Activated CD8-positive, alpha-beta memory T cell treated with anti-CD3 and anti-CD28 coated beads for 1 hour (primary cell): ENCODE measurements around the gene TNRC6C.
"Not testable (repeated sequence)": the region's sequence is repeated elsewhere in the genome, so short reads cannot be mapped to it uniquely, and the experiment has no call there.

Experiments used
- DNase-seq, 2 donors: peaks; one replicate each; pipeline ENCODE4 v3.0.0-alpha.2; 2020; ENCODE audit warnings: low read depth in 1 of 2; ENCODE audit errors: extremely low read depth in 1 of 2

Gene TNRC6C

DNA sequence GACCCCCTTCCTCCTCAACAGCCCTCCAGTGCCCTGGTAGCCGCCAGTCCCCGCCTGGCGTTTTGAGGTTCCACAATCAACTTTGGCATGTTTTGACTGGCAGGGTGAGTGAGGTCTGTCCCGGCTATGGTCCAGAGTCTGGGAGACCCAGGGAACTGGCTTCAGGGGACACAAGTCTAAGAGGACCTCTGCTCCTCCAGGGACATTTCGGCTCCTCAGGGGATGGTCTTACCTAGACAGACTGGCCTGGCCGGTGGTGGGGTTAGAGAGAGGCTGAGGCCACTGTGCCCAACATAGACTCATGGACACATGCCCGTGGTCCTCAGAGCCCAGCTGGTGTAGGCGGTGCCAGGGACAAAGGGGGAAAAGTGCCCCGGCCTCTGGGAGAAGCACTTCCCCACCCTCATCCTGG, 174.3 kb downstream of the TNRC6C start:
- DNase-seq: no peak

DNA sequence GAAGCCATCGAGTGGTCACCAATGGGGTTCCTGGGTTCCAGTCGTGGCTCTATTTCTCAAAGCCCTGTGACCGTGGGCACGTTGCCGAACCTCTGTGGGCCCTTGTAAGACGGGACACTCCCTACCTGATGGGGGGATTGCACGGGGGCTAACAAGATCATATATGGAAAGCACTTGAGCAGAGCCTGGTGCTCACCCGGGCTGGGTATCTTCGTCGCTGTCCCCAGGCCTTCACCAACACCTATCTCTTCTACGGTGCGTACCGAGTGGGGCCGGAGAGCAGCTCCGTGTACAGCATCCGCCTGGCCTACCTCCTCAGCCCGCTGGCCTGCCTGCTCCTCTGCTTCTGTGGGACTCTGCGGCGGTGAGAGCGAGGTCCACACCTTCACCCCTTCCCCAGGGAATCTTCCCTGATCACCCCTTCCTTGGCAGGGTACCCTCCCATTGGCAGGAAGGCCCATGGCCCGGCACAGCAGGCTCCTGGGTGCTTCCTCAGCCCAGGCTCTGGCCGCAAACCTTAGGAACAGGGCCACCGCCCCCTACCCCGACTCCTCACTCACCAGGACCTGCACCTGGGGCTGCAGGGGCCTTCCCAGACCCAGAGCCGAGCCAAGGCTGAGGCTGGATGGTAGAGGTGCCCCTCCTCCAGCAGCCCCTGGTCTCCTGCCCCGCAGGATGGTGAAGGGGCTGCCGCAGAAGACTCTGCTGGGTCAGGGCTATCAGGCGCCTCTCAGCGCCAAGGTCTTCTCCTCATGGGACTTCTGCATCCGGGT, 174.9 kb downstream of the TNRC6C start:
- DNase-seq: no peak

DNA sequence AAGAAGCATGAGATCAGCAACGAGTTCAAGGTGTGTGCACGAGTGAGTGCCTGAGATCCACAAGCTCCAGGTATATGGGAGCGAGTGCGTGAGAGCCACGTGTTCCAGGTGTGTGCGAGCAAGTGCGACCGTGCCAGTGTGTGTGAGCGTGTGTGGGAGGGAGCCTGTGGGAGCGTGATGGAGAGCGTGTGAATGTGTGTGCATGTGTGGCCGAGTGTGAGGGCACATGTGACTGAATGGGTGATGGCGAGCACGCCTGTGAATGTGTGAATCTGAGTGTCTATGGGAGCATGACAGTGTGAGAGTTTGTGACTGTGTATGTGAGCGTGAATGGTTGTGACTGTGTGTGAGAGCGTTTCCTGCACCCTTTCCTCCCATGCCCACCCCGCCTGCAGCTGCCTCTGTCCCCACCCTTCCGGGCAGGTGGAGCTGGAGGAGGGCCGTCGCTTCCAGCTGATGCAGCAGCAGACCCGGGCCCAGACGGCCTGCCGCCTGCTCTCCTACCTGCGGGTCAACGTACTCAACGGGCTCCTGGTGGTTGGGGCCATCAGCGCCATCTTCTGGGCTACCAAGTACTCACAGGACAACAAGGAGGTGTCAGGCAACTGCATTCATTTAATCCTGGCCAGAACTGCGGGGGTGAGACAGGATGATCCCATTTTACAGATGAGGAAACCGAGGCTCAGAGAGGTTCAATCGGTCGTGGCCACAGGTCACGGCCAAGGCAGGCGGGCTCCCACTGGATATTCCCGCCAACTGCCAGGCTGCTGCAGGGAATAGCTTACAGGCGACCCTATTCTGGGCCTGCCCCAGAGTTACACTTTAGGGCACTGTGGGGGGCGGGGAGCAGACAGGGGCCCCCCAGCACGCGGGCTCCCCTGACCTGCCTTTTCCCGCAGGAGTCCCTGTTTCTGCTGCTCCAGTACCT, 175.7 kb downstream of the TNRC6C start:
- DNase-seq: peak in 1 of 2 donors; percentile 54

DNA sequence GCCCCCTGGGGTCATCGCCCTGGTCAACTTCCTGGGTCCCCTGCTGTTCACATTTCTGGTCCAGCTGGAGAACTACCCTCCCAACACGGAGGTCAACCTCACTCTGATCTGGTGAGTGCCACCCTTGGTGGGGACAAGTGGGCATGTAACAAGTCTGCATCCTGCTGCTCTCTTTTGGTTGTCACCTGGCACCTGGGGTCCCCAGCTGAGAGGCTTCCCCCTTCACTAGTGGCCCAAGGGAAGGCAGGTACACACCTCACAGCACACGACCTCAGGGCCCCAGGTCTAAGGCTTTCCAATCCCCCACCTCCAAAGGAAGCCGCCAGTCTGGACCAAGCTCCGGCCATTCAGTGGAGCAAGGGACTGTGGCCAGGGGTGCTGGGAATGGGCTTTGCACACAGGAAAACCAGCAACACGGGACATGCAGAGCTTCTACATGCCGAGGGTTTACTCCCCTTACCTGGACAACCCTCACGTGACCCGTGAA, 176.4 kb downstream of the TNRC6C start:
- DNase-seq: no peak

DNA sequence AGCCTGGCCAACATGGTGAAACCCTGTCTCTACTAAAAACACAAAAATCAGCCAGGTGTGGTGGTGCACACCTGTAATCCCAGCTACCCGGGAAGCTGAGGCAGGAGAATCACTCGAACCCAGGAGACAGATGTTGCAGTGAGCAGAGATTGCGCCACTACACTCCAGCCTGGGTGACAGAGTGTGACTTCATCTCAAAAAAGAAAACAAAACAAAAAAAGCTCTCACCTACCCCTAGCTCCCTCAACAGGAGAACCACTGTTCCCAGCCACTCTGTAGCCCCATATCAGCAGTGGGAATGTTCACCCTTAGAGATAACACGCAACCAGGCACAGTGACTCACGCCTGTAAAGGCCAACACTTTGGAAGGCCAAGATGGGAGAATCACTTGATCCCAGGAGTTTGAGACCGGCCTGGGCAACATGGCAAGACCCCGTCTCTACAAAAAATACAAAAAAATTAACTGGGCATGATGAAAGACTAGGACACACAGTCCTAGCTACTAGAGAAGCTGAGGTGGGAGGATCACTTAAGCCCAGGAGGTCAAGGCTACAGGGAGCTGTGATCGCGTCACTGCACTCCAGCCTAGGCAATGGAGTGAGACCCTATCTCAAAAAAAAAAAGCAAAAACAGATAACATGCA, 177.5 kb downstream of the TNRC6C start:
- no peak for DNase-seq

DNA sequence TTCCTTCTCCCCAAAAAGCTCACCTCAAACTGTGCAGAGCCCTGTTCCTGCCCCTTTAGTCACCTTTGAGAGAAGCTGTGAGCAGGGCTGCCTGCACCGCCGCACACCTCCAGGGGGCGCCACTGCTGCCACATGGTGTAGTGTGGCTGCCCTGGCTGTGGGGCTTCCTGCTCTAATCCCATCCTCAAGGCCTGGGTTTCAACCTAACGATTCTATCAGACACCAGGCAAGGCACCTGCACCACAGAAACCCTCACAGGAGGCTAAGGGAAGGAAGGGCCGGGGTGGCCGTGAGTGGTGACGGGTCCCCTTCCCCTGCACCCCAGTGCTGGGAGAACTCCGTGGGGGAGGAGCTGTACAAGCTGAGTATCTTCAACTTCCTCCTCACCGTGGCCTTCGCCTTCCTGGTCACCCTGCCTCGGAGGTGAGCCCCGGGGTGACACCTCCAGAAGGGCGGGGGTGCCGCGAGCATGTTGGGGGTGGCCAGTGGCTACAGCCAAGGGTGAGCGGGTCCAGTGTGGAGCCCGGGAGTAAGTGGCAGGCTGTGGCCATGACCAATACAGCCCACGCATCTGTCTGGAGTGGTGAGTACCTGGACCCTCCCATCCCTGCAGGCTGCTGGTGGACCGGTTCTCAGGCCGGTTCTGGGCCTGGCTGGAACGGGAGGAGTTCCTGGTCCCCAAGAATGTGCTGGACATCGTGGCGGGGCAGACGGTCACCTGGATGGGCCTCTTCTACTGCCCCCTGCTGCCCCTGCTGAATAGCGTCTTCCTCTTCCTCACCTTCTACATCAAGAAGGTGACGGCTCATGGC, 179.1 kb downstream of the TNRC6C start:
- DNase-seq: no peak

DNA sequence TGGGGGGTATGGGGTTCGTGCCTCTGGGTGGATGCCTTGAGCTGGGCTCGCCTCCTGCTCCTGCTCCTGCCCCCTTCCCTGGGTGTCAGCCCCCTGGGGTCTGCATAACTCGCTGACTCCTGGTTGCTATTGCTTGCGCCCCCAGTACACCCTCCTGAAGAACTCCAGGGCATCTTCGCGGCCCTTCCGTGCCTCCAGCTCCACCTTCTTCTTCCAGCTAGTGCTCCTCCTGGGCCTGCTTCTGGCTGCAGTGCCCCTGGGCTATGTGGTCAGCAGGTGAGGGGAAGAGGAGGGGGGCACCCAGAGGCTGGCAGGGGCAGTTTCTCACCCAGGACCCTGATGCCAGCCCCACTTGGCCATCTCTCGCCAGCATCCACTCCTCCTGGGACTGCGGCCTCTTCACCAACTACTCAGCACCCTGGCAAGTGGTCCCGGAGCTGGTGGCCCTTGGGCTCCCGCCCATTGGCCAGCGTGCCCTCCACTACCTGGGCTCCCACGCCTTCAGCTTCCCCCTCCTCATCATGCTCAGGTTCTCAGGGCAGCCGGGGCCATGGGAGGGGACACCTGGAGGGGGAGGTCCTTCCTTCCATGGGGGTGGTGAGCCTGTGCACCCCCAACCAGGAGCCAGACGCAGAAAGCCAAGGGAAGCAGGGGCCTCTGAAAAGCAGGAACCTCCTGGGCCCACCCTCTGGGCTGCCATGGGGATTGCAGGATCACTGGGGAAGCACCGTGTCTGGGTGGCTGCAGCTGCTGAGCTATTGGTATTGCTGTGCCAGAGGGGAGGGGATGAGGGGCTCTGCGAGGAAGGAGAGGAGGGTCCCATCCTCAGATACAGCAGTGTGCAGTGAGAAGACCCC, 179.9 kb downstream of the TNRC6C start:
- no peak for DNase-seq

DNA sequence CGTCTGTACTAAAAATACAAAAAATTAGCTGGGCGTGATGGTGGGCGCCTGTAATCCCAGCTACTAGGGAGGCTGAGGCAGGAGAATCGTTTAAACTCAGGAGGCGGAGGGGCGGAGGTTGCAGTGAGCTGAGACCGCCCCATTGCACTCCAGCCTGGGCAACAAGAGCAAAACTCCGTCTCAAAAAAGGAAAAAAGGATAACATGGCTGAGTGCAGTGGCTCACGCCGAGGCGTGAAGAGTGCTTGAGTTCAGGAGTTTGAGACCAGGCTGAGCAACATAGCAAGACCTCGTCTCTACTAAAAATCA, 181.3 kb downstream of the TNRC6C start:
- DNase-seq: not testable (repeated sequence)

DNA sequence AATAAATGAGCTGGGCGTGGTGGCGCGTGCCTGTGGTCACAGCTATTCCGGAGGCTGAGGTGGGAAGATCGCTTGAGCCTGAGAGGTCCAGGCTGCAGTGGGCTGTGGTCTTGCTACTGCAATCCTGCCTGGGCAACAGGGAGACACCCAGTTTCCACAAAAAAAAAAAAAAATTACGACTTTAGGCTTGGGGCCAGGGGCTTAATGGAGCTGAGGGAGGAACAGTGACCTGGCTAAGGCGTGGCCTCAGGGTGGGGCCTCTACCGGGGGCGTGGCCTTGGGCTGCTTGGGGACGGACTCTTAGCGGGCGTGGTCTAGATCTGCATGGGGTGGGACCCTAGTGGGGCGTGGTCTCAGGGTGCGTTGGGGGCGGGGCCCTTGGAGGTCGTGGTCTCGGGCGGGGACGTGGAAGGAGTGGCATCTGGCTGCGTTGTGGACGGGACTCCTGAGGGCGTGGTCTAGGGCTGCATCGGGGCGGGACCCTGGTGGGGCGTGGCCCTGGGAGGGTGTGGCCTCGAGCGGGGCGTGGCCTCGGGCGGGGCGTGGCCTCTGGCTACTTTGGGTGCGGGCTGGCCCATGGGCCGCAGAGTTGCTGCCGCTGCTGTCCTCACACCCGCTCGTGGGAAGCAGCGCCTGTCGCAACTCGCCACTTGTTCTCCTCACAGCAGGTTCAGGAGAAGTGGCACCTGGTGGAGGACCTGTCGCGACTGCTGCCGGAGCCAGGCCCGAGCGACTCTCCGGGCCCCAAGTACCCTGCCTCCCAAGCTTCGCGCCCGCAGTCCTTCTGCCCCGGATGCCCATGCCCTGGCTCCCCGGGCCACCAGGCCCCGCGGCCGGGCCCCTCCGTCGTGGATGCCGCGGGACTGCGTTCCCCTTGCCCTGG, 181.9 kb downstream of the TNRC6C start:
- peak; percentile 85 to 88 for DNase-seq

DNA sequence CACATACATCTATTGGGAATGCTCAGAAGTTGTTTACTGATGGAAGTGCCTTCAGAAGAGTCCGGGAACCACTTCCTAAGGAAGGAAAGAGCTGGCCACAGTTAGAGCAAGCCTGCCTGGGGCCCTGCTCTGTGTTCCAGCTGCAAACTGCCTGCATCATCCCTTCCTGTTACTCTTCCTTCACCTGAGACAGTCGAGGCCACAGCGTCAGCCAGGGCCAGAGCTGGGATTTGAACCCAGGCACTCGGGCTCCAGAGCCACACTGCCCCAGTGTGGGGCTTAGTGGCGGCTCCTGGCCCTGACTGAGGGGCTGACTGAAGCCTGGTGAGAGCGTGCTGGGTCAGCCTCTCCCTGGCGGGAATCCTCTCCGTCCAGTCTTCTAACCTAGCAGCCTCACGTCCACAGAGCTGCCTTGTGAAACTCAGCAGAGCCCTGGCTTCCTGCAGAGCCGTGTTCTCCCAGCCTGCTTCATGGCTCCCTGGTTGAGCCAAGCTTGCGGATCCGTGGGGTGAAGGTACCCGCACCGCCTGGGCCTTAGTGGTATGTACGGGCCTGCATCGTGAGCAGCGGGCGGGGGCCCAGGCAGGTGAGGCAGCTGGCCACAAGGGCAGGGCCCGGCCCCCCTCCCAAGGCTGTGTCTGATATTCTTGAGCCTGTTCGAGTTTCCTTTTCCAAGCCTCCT, 183.1 kb downstream of the TNRC6C start:
- no peak for DNase-seq

DNA sequence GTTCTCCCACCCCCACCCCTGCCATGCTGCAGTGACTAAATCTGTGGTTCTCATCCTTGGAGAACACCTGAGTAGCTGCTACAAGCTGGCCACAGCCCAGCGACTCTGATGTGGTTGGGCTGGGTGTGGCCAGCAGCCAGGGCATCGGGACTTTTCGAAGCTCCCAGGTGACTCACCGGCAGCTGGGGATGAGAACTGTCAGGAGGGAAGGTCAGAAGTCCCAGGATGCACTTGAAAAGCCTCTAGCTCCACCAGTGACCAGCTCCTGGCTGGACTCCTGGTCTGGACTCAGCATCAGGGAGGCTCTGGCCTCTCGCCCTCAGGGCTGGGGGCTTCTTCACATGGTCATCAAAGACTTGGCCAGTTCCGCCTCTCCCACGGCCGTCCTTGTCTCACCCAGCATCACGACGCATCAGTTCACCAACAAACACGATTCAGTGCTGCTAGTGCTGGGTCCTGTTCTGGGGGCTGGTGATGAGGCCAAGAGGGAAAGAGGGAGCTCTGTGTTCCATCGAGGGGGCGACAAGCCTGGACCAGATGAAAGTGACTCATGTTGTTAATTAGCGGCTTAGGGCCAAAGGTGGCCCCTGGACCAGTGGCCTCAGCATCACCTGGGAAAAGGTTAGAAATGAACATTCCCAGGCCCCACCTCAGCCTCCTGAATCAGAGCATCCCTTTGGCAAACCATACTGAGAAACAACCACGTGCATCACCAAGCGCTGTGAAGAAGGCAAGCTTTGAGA, 183.8 kb downstream of the TNRC6C start:
- no peak for DNase-seq

DNA sequence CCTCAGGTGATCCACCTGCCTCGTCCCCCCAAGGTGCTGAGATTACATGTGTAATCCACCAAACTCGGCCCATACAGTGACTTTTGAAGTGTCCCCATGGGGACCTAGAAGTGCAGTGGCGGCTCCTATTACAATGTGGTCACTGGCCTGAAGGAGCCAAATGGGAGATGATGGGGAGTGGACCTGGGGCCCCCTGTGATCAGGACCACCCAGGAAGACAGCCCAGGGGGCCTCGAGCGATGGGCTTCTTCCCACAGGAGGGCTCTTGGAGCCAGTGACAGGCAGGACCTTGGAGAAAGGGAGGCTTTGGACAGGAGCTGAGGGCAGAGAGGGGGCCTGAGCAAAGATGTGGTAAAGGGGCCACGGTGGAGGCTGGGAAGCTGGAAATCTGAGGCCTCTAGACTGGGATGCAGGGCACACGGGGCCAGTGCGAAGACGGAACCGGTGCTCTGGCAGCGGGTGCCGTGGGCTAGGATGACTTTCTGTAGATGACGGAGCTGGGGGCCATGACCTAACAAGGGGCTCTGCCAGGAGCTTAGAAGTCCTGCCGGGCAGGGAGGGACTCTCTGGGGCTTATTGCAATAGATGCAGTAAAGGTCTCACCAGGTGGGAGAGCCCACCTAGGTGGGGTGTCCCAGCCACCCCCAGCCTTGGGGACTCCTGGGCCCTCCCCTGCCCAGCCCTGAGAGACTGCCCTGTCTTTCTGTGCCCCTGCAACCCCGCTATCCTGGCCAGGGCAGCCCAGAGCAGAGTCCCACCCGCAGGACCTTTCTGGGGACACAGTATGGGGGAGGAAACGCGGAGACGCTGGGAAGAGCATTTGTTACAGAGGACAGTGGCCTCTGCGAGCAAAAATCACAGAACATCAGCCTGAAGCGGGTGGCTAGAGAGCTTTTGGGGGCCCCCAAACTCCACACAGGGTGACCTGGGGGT, 185.0 kb downstream of the TNRC6C start:
- DNase-seq: no peak

DNA sequence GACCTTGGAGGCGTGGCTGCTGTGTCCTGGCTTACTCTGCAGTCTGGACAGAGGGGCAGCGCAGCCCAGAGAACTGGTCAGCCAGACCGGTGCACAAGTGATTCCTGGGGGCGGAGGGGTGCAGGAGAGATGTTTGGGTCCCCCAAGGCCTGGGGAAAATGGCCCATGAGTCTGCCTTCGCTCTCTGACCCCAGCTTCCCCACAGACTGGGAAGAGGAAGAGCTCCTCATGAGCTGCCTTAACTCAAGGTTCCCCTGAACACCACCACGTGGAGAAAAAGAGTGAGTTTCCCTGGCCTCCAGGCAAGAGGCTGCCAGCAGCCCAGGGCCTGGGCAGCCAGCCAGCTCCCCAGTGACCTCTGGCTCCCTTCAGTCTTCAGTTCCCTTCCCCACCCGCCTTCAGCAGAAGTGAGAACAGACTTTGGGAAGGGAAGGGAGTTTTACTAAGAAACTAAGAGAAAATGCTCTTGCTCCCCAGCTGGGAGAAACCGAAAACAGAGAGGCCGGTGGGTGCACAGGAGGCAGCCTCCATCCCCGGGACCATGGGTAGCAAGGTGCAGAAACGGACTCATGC, 185.7 kb downstream of the TNRC6C start:
- DNase-seq: no peak

DNA sequence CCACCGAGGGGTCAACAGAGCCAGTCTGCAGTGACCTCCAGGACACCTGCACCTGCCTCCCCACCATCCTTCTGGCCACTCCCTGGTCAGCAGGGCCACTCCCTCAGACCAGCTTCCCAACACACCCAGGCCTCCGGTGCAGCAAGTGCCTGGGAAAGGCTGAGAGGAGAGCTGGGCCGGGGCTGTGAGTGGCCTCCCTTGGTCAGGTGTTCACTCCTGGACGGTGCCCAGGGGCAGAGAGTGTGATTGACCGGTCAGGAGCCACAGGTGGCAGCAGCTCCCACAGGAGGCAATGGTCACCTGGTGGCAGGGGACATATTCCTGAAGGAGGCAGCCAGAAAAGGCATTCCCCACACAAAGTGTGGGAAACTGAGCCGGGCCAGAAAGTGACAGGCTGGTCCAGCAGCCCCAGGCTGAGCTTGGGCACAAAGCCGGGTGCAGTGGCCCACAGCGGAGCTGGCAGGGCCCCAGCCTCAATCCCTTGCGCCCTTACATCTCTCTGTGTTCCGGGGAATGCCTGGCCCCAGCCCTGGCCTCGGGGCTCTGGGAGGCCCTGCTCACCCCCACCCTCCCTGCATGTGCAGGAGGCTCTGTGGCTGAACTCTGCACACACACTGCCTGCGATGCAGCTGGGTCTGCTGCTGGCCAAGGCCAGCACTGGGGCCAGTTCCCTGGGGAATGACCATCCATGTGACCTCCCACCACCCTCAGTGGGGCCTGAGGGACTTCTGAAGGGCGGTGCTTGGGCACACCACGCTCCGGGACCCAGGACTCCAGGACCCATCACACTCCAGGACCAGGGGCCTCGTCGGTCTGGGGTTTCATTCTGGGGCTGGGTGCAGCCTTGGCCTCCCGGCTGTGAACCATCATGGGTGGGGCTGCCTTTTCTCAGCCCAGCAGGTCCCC, 186.5 kb downstream of the TNRC6C start:
- DNase-seq: no peak

DNA sequence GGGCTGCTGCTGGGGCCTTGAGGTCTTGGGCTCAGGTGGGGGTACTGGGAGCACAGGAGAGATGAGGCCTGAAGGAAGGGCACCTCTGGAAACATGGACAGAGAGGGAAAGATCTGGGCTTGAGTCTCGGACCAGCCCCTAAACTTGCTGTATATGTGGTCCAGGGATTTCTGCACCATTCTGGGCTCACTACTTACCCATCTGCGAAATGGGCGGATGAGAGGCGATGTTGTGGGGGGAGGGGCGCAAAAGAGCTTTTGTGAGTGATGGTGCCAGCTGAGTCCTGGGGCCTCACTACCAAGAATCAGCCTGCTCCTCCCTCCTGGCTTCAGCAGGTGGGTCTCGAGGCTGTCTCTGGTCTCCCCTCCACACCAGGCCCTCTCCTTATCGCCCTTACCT, 188.0 kb downstream of the TNRC6C start:
- no peak for DNase-seq
